ENCODE data around the gene MTSS2.
"Not testable (repeated sequence)": the region's sequence is repeated elsewhere in the genome, so short reads cannot be mapped to it uniquely, and the experiment has no call there.

The MTSS2 gene

DNA sequence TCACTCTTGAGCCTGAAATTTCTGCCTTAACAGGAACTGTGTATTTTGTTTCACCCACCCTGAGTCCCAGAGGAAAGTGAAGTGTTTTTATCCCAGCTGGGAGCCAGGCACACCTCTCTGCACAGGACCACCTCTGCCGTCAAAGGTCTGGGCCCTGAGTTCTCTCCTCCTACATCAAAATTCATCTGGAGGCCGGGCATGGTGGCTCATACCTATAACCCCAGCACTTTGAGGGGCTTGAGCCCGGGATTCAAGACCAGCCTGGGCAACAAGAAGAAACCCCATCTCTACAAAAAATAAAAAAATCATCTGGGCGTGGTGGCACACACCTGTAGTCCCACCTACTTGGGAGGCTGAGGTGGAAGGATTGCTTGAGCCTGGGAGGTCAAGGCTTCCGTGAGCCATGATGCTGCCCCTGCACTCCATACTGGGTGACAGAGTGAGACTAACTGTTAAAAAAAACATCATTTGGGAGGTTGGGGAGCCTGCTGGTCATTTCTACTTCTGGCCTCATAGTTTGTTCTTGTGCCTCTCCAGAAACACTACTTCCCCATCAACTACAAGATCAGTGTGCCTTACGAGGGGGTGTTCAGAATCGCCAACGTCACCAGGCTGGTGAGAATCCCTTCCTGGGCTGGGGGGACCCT, 29.7 kb downstream of the MTSS2 start:
- DNase-seq (ENCODE audit: low spot score) (no peak), FAIRE-seq (no peak)

DNA sequence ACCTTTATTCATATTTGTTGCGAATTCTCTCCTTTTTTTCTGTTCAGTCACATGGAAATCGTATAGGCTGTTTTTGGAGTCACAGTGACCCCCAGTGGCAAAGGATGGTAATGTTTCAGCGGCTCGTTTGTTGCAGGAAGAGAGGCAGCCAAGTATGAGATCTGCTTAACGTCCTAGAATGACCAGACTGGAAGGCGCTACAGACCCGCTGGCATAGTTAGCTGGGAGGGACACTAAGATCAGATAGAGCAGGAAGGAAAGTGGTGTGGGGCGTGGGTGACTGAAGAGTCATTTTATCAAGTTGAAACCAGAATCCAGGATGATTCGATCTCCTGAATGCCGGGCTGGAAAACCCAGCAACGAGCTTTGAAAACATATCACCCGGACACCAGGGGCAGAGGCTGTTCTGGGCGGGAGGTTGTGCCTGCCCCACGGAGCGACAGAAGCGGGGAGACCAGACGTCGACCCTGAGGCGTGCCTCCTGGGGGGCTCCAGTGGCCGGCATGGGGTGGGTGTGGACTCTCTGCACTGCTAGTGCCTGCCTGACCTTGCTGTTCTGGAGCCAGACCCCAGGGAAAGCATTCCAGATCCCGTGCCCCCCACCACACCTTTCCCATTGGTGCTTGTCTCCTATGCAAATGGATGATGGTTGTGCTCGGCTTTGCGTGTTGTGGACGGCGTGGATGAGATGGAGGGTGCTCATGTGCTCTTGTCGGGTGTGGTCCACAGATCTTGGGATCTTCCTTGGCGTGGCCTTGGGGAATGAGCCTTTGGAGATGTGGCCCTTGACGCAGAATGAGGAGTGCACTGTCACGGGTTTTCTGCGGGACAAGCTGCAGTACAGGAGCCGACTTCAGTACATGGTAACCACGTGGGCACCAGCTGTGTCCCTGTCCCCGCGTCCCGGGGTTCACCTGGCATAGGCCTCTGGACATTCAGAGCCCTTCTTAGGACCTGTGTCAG, 31.8 kb downstream of the MTSS2 start:
- FAIRE-seq (peak; percentile 68), DNase-seq (ENCODE audit: low spot score) (peak; percentile 77)

DNA sequence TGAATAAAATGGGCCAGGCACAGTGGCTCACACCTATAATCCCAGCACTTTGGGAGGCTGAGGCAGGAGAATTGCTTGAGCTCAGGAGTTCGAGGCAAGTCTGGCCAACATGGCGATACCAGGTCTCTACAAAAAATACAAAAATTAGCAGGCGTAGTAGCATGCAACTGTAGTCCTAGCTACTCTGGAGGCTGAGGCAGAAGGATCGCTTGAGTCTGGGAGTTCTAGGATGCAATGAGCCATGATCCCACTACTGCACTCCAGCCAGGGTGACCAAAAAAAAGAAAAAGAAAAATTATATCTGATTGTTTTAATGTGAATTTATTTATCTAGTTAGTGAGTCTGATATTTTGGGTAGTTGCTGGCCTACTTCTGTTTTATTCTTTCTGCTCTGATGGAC, 32.4 kb downstream of the MTSS2 start:
- DNase-seq (ENCODE audit: low spot score) (no peak), FAIRE-seq (no peak)

DNA sequence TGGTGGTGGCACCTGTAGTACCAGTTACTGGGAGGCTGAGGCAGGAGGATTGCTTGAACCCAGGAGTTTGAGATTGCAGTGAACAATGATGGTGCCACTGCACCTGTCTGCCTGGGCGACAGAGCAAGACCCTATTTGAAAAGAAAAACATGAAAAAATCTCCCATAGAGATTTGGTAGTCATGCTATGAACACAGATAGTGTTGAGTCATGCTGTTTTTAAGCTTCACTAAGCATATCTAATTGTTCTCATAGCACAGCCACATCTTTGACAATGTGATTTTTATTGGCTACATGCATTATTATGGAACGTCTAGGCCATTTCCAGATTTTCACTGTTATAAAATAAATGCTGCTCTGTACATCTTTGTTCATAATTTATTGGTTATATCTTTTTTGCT, 33.5 kb downstream of the MTSS2 start:
- no peak for FAIRE-seq

DNA sequence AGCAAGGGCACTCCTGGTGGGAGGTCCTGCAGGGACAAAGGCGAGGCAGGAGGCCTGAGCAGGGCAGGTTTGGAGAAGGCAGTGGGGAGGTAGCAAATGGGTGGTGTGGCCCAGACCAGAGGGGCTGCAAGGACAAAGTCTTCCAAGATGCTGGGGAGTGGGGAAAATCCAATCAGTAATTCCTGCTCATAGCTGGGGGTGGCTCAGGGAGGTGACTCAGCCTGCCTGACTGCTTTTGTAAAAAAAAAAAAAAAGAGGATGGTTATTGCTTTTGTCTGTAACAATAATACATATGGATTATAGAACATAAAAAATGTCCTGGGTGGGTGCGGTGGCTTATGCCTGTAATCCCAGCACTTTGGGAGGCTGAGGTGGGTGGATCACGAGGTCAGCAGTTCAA, 34.3 kb downstream of the MTSS2 start:
- FAIRE-seq: no peak
- DNase-seq (ENCODE audit: low spot score): no peak

More for the DNA sequence above, 33.5 kb downstream of the MTSS2 start:
- DNase-seq (ENCODE audit: low spot score): no peak

DNA sequence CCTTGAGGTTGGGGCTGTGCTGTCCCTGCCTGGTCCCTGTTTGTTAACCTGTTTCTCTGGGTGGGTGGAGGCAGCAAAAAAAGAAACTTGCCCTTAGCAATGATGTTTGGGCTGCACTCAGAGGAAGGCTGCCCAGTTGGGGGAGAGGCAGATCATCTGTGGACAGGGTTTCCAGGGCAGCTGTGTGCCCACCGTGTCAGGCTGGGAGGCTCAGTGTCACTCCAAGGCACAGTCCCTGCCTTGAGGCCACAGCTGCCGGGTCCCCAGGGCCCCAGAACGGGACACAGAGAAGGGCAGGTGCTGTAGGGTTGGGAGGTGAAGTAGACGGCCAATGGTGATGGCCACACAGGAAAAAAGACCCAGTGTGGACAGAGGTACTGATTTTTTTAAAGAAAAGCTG, 35.6 kb downstream of the MTSS2 start:
- no peak for FAIRE-seq
- DNase-seq (ENCODE audit: low spot score): no peak

DNA sequence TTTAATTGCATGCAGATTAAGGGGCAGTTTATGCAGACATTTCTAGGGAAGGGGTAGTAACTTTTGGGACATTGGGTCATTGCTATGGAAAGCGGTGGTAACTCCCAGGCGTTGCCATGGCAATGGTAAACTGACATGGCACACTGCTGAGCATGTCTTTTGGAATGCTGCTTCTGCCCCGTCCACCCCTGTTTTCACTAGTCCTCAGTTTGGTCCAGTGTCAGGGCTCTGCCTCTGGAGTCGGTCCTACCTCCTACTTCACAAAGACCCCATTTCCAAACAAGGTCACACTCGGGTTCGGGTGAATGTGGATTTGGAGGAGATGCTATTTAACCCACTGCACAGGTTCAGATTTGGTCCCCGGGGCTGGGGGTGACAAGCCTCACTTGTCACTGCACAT, 36.6 kb downstream of the MTSS2 start:
- FAIRE-seq (no peak), DNase-seq (ENCODE audit: low spot score) (no peak)

DNA sequence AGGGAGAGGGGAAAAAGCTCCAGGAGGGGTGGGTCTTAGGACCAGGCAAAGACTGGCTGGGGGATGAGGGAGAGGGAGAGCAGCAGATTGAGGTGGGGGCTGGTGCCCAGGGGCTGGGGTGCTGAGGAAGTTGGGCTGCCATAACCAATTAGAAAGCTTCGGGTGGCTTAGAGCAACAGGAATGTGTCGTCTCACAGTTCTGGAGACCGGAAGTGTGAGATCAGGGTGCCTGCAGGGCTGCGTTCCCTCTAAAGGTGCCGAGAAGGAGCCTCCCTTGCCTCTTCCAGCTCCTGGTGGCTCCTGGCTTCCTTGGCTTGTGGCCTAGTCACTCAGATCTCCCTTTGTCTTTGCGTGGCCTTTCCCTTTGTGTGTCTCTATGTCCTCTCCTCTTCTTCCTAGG, 37.2 kb downstream of the MTSS2 start:
- FAIRE-seq: no peak

DNA sequence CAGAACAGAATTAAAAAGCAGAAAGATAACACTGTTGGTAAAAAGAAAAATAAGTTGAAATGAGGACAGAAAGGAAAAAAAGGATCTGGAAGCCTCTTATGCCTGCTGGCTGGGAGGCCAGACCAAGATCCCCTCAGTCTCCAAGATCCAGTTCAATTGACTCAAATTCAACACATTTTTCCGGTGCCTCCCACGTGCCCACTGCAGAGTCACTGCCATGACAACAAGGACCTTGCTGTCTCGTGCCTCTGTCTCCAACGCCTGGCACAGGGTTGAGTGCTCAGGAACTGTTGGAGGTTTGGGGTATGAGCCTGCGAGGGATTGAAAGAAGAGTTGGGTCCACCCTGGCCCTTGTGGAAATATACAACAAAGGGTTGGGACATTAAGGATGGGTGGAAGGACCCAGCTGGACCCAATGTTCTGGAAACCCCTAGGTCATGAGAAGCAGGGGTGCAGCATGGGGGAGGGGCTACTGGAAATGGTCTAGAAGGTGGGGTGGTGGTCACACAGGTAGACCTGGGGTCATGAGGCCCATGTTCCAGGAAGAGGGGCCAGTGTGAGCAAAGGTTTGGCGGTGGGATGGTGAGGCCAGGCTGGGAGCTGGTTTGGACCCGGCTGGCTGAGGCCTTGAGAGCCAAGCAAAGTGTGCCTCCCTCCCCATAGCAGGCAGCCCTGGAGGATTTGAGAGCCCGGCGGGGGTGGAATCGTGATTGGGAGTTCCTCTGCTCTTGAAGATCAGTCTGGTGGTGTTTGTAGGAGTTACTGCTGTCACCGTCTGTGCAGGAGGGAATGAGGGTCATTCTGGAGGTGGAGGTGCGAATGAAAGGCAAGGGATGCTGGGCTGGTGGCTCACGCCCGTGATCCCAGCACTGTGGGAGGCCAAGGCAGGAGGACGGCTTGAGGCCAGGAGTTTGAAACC, 38.2 kb downstream of the MTSS2 start:
- no peak for FAIRE-seq
- DNase-seq (ENCODE audit: low spot score): no peak

More for the DNA sequence above, 37.2 kb downstream of the MTSS2 start:
- no peak for DNase-seq (ENCODE audit: low spot score)

DNA sequence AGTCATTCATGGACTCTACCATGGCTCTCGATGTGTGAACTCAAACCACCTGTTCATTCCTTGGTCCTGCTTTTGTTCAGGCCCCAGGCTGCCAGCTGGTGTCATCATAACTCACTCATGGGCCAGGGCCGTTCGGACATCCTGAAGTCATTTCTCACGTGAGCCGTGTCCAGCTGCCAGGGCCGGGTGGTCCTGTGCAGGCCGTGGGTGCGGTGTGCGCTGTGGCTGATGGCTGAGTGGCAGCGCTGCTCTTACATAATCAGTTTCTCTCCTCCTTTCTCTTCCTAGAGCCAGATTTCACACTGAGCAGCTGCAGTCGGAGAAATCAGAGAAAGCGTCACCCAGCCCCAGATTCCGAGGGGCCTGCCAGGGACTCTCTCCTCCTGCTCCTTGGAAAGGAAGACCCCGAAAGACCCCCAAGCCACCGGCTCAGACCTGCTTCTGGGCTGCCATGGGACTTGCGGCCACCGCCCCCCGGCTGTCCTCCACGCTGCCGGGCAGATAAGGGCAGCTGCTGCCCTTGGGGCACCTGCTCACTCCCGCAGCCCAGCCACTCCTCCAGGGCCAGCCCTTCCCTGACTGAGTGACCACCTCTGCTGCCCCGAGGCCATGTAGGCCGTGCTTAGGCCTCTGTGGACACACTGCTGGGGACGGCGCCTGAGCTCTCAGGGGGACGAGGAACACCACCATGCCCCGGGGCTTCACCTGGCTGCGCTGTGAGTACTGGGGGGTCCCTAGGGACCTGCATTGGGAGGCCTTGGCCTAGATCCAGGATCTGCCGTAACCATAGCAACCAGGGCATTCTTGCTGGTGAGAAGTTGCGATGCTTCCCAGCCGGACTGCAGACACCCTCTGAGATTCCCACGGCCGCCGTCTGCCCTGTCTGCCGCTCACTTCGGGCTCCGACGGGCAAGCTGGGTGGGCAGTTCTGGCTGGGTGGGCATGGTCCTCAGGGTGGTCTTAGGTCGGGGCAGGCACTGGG, 39.3 kb downstream of the MTSS2 start, which contains the start of gene IL34:
TSS of gene IL34 (plus strand) at position 300 of the 982 bp plus-strand sequence. CDS start at position 689, 389 bp downstream.
- no peak for DNase-seq (ENCODE audit: low spot score)
- FAIRE-seq: no peak

DNA sequence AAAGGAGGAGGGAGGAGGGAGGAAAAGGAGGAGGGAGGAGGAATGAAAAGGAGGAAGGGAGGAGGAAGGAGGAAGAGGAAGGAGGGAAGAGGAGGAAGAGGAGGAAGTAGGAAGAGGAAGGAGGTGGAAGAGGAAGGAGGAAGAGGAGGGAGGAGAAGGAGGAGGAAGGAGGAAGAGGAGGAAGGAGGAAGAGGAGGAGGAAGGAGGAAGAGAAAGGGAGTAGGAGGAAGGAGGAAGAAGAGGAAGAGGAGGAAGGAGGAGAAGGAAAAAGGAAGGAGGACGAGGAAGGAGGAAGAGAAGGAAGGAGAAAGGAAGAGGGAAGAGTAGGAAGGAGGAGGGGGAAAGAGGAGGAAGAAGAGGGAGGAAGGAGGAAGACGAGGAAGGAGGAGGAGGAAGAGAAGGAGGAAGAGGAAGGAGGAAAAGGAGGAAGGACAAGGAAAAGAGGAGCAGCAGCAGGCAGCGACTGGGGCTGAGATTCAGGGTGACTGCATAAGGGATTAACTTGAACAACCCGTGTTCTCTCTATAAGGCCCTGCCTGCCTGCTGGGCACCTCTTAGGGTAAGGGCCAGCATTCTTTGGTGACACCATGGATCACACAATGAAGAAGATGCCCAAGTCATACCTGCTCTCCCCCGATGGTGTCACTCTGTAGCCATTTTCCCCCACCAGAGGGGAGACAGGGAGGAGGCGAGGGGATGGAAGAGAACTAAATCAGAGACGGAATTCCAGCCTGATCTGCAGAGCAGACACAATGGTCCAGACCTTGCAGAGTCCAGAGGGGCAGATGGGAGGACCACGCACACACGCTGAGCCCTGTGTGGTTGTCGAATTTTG, 40.9 kb downstream of the MTSS2 start:
- DNase-seq (ENCODE audit: low spot score) (no peak), FAIRE-seq (no peak)

DNA sequence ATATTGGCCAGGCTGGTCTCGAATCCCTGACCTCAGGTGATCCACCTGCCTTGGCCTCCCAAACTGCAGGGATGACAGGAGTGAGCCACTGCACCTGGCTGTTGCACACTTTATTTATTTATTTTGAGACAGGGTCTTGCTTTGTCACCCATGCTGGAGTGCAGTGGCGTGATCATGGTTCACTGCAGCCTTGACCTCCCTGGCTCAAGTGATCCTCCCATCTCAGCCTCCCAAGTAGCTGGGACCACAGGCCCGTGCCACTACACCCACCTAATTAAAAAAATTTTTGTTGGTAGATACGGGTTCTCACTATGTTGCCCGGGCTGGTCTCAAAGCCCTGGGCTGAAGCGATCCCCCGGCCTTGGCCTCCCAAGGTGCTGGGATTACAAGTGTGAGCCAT, 42.6 kb downstream of the MTSS2 start:
- FAIRE-seq; DNase-seq (ENCODE audit: low spot score): not testable (repeated sequence)

DNA sequence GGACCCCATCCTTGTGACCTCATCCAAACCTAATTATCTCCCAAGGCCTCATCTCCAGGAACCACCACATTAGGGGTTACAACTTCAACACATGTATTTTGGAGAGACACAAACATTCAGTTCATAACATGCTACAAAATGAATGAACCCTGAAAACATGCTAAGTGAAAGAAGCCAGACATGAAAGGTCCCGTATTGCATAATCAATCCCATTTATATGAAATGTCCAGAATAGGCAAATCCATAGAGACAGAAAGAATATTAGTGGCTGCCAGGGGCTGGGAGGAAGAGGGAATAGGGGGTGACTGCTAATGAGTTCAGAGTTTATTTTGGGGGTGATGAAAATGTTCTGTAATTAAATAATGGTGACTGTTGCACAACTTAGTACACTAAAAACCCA, 43.2 kb downstream of the MTSS2 start:
- no peak for DNase-seq (ENCODE audit: low spot score)
- FAIRE-seq: no peak

DNA sequence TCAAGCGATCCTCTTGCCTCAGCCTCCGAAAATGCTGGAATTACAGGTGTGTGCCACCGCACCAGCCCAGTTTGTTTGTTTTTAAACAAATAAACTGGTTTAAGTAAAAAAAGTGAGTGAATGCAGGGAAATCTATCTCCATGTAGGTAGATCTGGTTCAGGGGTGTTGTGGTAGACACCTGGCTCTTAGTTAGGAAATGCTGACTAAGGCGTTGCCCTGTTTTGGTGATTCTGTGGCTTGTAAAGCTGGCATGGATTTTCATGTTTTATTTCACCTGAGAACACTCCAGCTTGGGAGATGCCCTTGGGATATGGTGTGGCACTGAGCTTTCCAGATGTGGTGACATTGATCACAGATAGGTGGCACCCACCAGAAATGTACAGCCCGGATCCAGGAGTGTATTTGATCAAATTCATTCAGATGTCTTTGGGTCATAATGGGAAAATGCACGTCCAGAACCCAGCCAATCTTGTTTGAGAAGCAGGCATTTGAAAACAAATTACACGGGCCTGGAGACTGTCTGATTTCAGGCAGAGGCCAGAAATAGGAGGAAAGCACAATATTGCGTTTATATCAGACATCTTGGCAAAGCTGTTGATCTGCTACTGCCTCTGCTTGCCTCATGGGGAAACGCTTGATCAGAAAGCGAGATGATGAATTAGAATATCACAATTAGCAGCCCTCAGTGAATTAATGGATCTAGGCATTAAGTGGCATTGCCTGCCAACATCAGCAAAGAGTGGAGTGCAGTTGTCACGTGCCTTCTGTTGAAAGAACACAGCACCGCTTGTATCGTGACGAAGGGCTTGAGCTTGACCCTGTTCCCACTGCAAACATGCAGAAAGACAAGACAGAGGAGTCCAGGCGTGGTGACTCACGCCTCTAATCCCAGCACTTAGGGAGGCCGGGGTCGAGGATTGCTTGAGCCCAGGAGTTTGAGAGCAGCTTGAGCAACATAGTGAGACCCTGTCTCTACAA, 46.8 kb downstream of the MTSS2 start:
- FAIRE-seq (no peak), DNase-seq (ENCODE audit: low spot score) (no peak)

Measured in urothelium cell line (cell line).